Endothelial cell of umbilical vein (primary cell): Measurements from ENCODE around the gene OPCML.

Experiments
- CTCF ChIP-seq, 2 donors: IDR thresholded peaks; 1 replicate in 1 of 2; 2 replicates in 1 of 2; pipeline ENCODE4 v1.5.1; 2011; ENCODE audit warnings: low read length in 2 of 2, mild to moderate bottlenecking in 2 of 2, moderate library complexity in 2 of 2, control low read depth in 1 of 2, inconsistent platforms in 1 of 2, low read depth in 1 of 2; ENCODE audit not compliant: insufficient read depth in 1 of 2; ENCODE audit errors: extremely low read depth in 1 of 2
- EZH2 ChIP-seq: IDR thresholded peaks from 2 replicates; pipeline ENCODE4 v1.6.1; 2012; ENCODE audit warnings: borderline replicate concordance, low read depth, mild to moderate bottlenecking, moderate library complexity, low read length, inconsistent platforms; ENCODE audit not compliant: severe bottlenecking
- GATA2 ChIP-seq: IDR thresholded peaks from 2 replicates; pipeline ENCODE4 v1.7.0; 2011; ENCODE audit warnings: low read depth, mild to moderate bottlenecking, moderate library complexity, mixed read lengths, low read length; ENCODE audit not compliant: insufficient read length, insufficient read depth
- MAX ChIP-seq: IDR thresholded peaks from 2 replicates; pipeline ENCODE4 v1.6.1; 2011; ENCODE audit not compliant: insufficient read depth, insufficient read length
- POLR2A ChIP-seq: IDR thresholded peaks from 2 replicates; pipeline ENCODE4 v1.6.1; 2012; ENCODE audit warnings: low read depth, mild to moderate bottlenecking, control low read depth, low read length

GRCh38 chr11:133207995-133208394 lies 324.3 kb downstream of the OPCML start:
- TF ChIP-seq CTCF (IDR thresholded peaks at IDR 0.05; ENCODE audit: extremely low read depth in 1 of 2, insufficient read depth in 1 of 2, low read depth in 1 of 2, low read length in 2 of 2) (no peak), EZH2 (no peak), POLR2A (no peak), GATA2 (no peak), MAX (no peak)
